PC-3 (cell line): Measurements from ENCODE around the gene SUSD4.

Experiments
- CTCF ChIP-seq: fragments of 300-600 bp; sonication (generic); conservative IDR thresholded peaks from 2 replicates; pipeline ENCODE4 v1.5.1; 2017; ENCODE audit warnings: antibody characterized with exemption, low read depth, mild to moderate bottlenecking, low read length
- EZH2 ChIP-seq: fragments of 300-600 bp; sonication (generic); IDR thresholded peaks from one replicate; pipeline ENCODE4 v1.6.1; 2017; ENCODE audit warnings: antibody characterized with exemption, mild to moderate bottlenecking, low read length; ENCODE audit not compliant: unreplicated experiment

GRCh38 chr1:223227031-223227430 is 136.9 kb downstream of the SUSD4 start:
- no peak for TF ChIP-seq EZH2
- no peak for TF ChIP-seq CTCF
